ENCODE measurements around the gene SOD3. TPM values are rescaled to one million over a fixed set of nuclear protein-coding genes. Genes with fewer than 3 reads are reported as not detected.

Gene SOD3
- total and polyA plus RNA-seq, 2 of the 4 experiments (the other 2 are of a cell fraction), result 0.36 to 5.8 TPM

GRCh38 chr4:24775032-24775605, 20.3 kb upstream of the SOD3 start:
- no TSS peak for BruUV-seq (replicated peaks)
- H2AK9ac ChIP-seq (replicated peaks; ENCODE audit: low read depth, low read length, poor library complexity), result no peak overlapping the region
- ATAC-seq (ENCODE audit: low read depth) (no peak; the same call in 1 of the 2 replicates), DNase-seq (peak; percentile 55)
- peaks cover 10% of the 10 kb centered on the region for H3K9me1 ChIP-seq (ENCODE audit: insufficient read depth, low read length)
- H2BK15ac ChIP-seq (ENCODE audit: low read depth, low read length), result no peak overlapping the region
- no peak overlapping the region for H2BK20ac ChIP-seq (ENCODE audit: low read depth, low read length)
- no peak overlapping the region for H3K27ac ChIP-seq (ENCODE audit: insufficient read depth, low read length)
- no CpG with 5 or more reads among the region's 2 CpGs for WGBS, 2 experiments (ENCODE audit: extremely low coverage in 2 of 2, insufficient read length in 1 of 2)
- no peak overlapping the region for H3K4me3 ChIP-seq (ENCODE audit: insufficient read depth, low read depth, low read length)
- H3K9ac ChIP-seq (ENCODE audit: low read depth, low read length), result no peak overlapping the region
- H3K4me2 ChIP-seq (ENCODE audit: low read depth, low read length), result no peak overlapping the region
- intact Hi-C loops (cut with micrococcal nuclease), result loop anchor here (5.0 kb wide), 2 partner anchors 77 to 193 kb away; partner anchors contain the start of gene DHX15
- H3K4ac ChIP-seq (ENCODE audit: low read depth, low read length), result no peak overlapping the region
- no peaks in the 10 kb centered on the region for H3K79me1 ChIP-seq (ENCODE audit: low read depth in 1 of 2, low read length in 2 of 2)
- no peaks in the 10 kb centered on the region for H4K20me1 ChIP-seq (ENCODE audit: insufficient read depth, low read length)
- in situ Hi-C loops (cut with MboI; ENCODE audit: low sequenced_read_pairs), result no loop called here
- CTCF ChIA-PET, result no interaction called here
- no peak overlapping the region for H2AK5ac ChIP-seq (ENCODE audit: low read depth, low read length)
- H4K8ac ChIP-seq (ENCODE audit: low read depth in 2 of 2, low read length in 2 of 2), result no peak overlapping the region
- dilution Hi-C loops (cut with HindIII; ENCODE audit: low sequenced_read_pairs, unreplicated experiment), result no loop called here
- H3K36me3 ChIP-seq (ENCODE audit: control insufficient read depth, insufficient read depth, low read length), result no peaks in the 10 kb centered on the region
- POLR2A ChIA-PET (ENCODE audit: unreplicated experiment), result no interaction called here
- no peak overlapping the region for H3K23ac ChIP-seq (ENCODE audit: low read depth, low read length)
- no peaks in the 10 kb centered on the region for H3K27me3 ChIP-seq (ENCODE audit: control insufficient read depth, insufficient read depth, low read length)
- no peak overlapping the region for H2BK5ac ChIP-seq (ENCODE audit: low read depth, low read length, poor library complexity, severe bottlenecking)
- H2BK120ac ChIP-seq (ENCODE audit: low read depth, low read length), result no peak overlapping the region
- no peak overlapping the region for H2AFZ ChIP-seq (replicated peaks; ENCODE audit: low read length, poor library complexity)
- TF ChIP-seq BHLHE40 (IDR thresholded peaks at IDR 0.05; ENCODE audit: low read depth, low read length), result no peak
- peak; percentile 89 for TF ChIP-seq CEBPB (IDR thresholded peaks at IDR 0.05; ENCODE audit: low read depth, low read length)
- H3K56ac ChIP-seq (ENCODE audit: extremely low read depth, insufficient read depth, low read length), result no peak overlapping the region
- H3K9me3 ChIP-seq (ENCODE audit: control insufficient read depth, insufficient read depth, low read length), result no peaks in the 10 kb centered on the region
- H3K4me1 ChIP-seq (ENCODE audit: control insufficient read depth, insufficient read depth, low read length), result peaks cover 18% of the 10 kb centered on the region
- H4K5ac ChIP-seq (ENCODE audit: low read depth, low read length), result no peak overlapping the region
- 0 out of 2 replicates have a peak overlapping the region, but pooled peaks have one; percentile 33 for H3K18ac ChIP-seq (ENCODE audit: low read depth, low read length)
- no peak overlapping the region for H4K91ac ChIP-seq (ENCODE audit: insufficient read depth, low read depth, low read length)
- no peak overlapping the region for H3K14ac ChIP-seq (replicated peaks; ENCODE audit: low read depth, low read length)
